Nephron progenitor cell (in vitro differentiated cells): Measurements from ENCODE around the gene LCN1.

Source experiments
- DNase-seq: peaks from one replicate; pipeline ENCODE4 v3.0.0; 2021
- H3K27ac Mint-ChIP-seq: 2 replicates; pipeline ENCODE4 v1.8.0; 2021; ENCODE audit warnings: mild to moderate bottlenecking, moderate library complexity, mixed read lengths
- H3K27me3 Mint-ChIP-seq: 2 replicates; pipeline ENCODE4 v1.8.0; 2021; ENCODE audit warnings: mild to moderate bottlenecking, low read depth, mixed read lengths; ENCODE audit not compliant: poor library complexity
- H3K36me3 Mint-ChIP-seq: 2 replicates; pipeline ENCODE4 v1.8.0; 2021; ENCODE audit warnings: low read depth, mixed read lengths
- H3K4me1 Mint-ChIP-seq: 2 replicates; pipeline ENCODE4 v1.8.0; 2021; ENCODE audit warnings: mixed read lengths
- H3K4me3 Mint-ChIP-seq: 2 replicates; pipeline ENCODE4 v1.8.0; 2021; ENCODE audit warnings: mild to moderate bottlenecking, moderate library complexity, mixed read lengths
- H3K9me3 Mint-ChIP-seq: 2 replicates; pipeline ENCODE4 v1.8.0; 2021; ENCODE audit warnings: mild to moderate bottlenecking, moderate library complexity, mixed read lengths
- CTCF ChIP-seq: fragments of 200-600 bp; sonication (generic); IDR thresholded peaks from 2 replicates; pipeline ENCODE4 v1.5.0; 2021; ENCODE audit warnings: antibody characterized with exemption

The LCN1 gene

GRCh38 chr9:135550344-135550918 is 29.2 kb downstream of the LCN1 start:
- no peaks in the 10 kb centered on the region for H3K27me3 Mint-ChIP-seq
- H3K4me1 Mint-ChIP-seq: peaks cover 18% of the 10 kb centered on the region

GRCh38 chr9:135551031-135551430 is 29.8 kb downstream of the LCN1 start:
- no peak for TF ChIP-seq CTCF
- DNase-seq: no peak
- no peaks in the 10 kb centered on the region for H3K36me3 Mint-ChIP-seq
- no peak overlapping the region for H3K4me3 Mint-ChIP-seq
- H3K9me3 Mint-ChIP-seq: peaks cover 6% of the 10 kb centered on the region
- peak overlapping the region; percentile 14 for H3K27ac Mint-ChIP-seq
- H3K4me1 Mint-ChIP-seq: peaks cover 18% of the 10 kb centered on the region
- H3K27me3 Mint-ChIP-seq: peaks cover 5% of the 10 kb centered on the region

More at GRCh38 chr9:135550344-135550918, 29.2 kb downstream of the LCN1 start:
- peaks cover 6% of the 10 kb centered on the region for H3K9me3 Mint-ChIP-seq
- H3K4me3 Mint-ChIP-seq: no peak overlapping the region
- no peak for TF ChIP-seq CTCF
- DNase-seq: no peak
- no peaks in the 10 kb centered on the region for H3K36me3 Mint-ChIP-seq
- peak overlapping the region; percentile 14 for H3K27ac Mint-ChIP-seq

GRCh38 chr9:135551456-135551855 is 30.2 kb downstream of the LCN1 start:
- peaks cover 9% of the 10 kb centered on the region for H3K27me3 Mint-ChIP-seq
- no peak for DNase-seq
- H3K36me3 Mint-ChIP-seq: no peaks in the 10 kb centered on the region
- peaks cover 6% of the 10 kb centered on the region for H3K9me3 Mint-ChIP-seq
- no peak for TF ChIP-seq CTCF
- no peak overlapping the region for H3K4me3 Mint-ChIP-seq
- peaks cover 18% of the 10 kb centered on the region for H3K4me1 Mint-ChIP-seq
- no peak overlapping the region for H3K27ac Mint-ChIP-seq

GRCh38 chr9:135552021-135552697 is 30.9 kb downstream of the LCN1 start:
- H3K4me3 Mint-ChIP-seq: no peak overlapping the region
- DNase-seq: no peak
- H3K27ac Mint-ChIP-seq: no peak overlapping the region
- peaks cover 6% of the 10 kb centered on the region for H3K9me3 Mint-ChIP-seq
- no peak for TF ChIP-seq CTCF
- H3K36me3 Mint-ChIP-seq: no peaks in the 10 kb centered on the region
- peaks cover 9% of the 10 kb centered on the region for H3K27me3 Mint-ChIP-seq
- H3K4me1 Mint-ChIP-seq: peaks cover 18% of the 10 kb centered on the region

GRCh38 chr9:135552698-135553171 is 31.5 kb downstream of the LCN1 start:
- no peak for TF ChIP-seq CTCF
- no peaks in the 10 kb centered on the region for H3K36me3 Mint-ChIP-seq
- H3K9me3 Mint-ChIP-seq: peaks cover 6% of the 10 kb centered on the region
- no peak overlapping the region for H3K27ac Mint-ChIP-seq
- H3K27me3 Mint-ChIP-seq: peaks cover 9% of the 10 kb centered on the region
- peak; percentile 38 for DNase-seq
- peaks cover 18% of the 10 kb centered on the region for H3K4me1 Mint-ChIP-seq
- H3K4me3 Mint-ChIP-seq: no peak overlapping the region

GRCh38 chr9:135554718-135555117 is 33.5 kb downstream of the LCN1 start:
- Mint-ChIP-seq H3K4me3 (no peak overlapping the region), H3K27ac (no peak overlapping the region), H3K9me3 (peaks cover 6% of the 10 kb centered on the region), H3K36me3 (no peaks in the 10 kb centered on the region), H3K27me3 (peaks cover 13% of the 10 kb centered on the region), H3K4me1 (peaks cover 29% of the 10 kb centered on the region)
- DNase-seq: no peak
- no peak for TF ChIP-seq CTCF
